Endodermal cell (in vitro differentiated cells): ENCODE data around the gene PLCB1. TPM values are rescaled to one million over a fixed set of nuclear protein-coding genes. Genes with fewer than 3 reads are reported as not detected.
A peak's percentile ranks its signal among the peaks of the same experiment; 100 is the strongest.

Experiments
- DNase-seq: peaks from one replicate; pipeline ENCODE4 v3.0.0-alpha.2; 2017
- H3K27ac ChIP-seq: 2 replicates; pipeline ENCODE4 v1.5.1; 2013; ENCODE audit warnings: mild to moderate bottlenecking, low read depth, low read length, moderate library complexity
- H3K27me3 ChIP-seq: 2 replicates; pipeline ENCODE4 v1.6.1; 2013; ENCODE audit warnings: mild to moderate bottlenecking, low read length, moderate library complexity; ENCODE audit not compliant: insufficient read depth, control insufficient read depth, poor library complexity, severe bottlenecking
- H3K36me3 ChIP-seq: 2 replicates; pipeline ENCODE4 v1.7.0; 2013; ENCODE audit warnings: mild to moderate bottlenecking, low read length, moderate library complexity; ENCODE audit not compliant: control insufficient read depth, insufficient read depth
- H3K4me1 ChIP-seq: one replicate; pipeline ENCODE4 v1.7.0; 2013; ENCODE audit warnings: low read length; ENCODE audit not compliant: control insufficient read depth, insufficient read depth
- H3K4me3 ChIP-seq: 2 replicates; pipeline ENCODE4 v1.5.1; 2013; ENCODE audit warnings: mild to moderate bottlenecking, low read length, moderate library complexity
- H3K9ac ChIP-seq: 2 replicates; pipeline ENCODE4 v1.6.1; 2013; ENCODE audit warnings: mild to moderate bottlenecking, low read length, moderate library complexity; ENCODE audit not compliant: poor library complexity, severe bottlenecking; ENCODE audit errors: extremely low read depth
- H3K9me3 ChIP-seq: 2 replicates; pipeline ENCODE4 v1.6.1; 2013; ENCODE audit warnings: mild to moderate bottlenecking, low read length, moderate library complexity; ENCODE audit not compliant: control insufficient read depth
- H3K27ac Mint-ChIP-seq: 2 replicates; pipeline ENCODE4 v1.8.0; 2020; ENCODE audit warnings: mixed read lengths
- H3K27me3 Mint-ChIP-seq: 2 replicates; pipeline ENCODE4 v1.8.0; 2021; ENCODE audit warnings: mild to moderate bottlenecking, mixed read lengths; ENCODE audit not compliant: insufficient read depth
- H3K36me3 Mint-ChIP-seq: 2 replicates; pipeline ENCODE4 v1.8.0; 2020; ENCODE audit warnings: low read depth, mixed read lengths
- H3K4me1 Mint-ChIP-seq: 2 replicates; pipeline ENCODE4 v1.8.0; 2020; ENCODE audit warnings: mixed read lengths
- H3K4me3 Mint-ChIP-seq: 2 replicates; pipeline ENCODE4 v1.8.0; 2020; ENCODE audit warnings: mild to moderate bottlenecking, moderate library complexity, mixed read lengths
- H3K9me3 Mint-ChIP-seq: 2 replicates; pipeline ENCODE4 v1.8.0; 2020; ENCODE audit warnings: mild to moderate bottlenecking, mixed read lengths
- CTCF ChIP-seq: fragments of 200-600 bp; sonication (generic); conservative IDR thresholded peaks from 2 replicates; pipeline ENCODE4 v1.5.0; 2021; ENCODE audit warnings: antibody characterized with exemption, mild to moderate bottlenecking
- WGBS, 2 experiments: methylation state at CpG; one replicate each; pipeline versions ENCODE4 v1.1.5 to v1.1.7; 2013; ENCODE audit warnings: missing lambda C conversion rate in 2 of 2, mixed read lengths in 1 of 2; ENCODE audit not compliant: insufficient coverage in 1 of 2, insufficient read length in 1 of 2; 5-methylcytosine and 5-hydroxymethylcytosine counted together
- total RNA-seq, 2 donors: library from RNA; stranded (reverse); fragmentation: NEBNext Ultra II Directional in 1 of 2; extraction: Animal tissue kit (Norgen Biotek cat#: 25700) in 1 of 2; gene quantifications; 2 replicates in 1 of 2; 3 replicates in 1 of 2; pipeline ENCODE4 v1.2.1, GENCODE V29; 2021

The PLCB1 gene
- total RNA-seq, 2 donors from 2014 or later = 15.3 to 16.5 TPM

GRCh38 chr20:8196096-8196495, 64.0 kb downstream of the PLCB1 start:
- H3K9me3 Mint-ChIP-seq = peaks cover 33% of the 10 kb centered on the region
- peaks cover 5% of the 10 kb centered on the region for H3K36me3 Mint-ChIP-seq
- peak; percentile 53 for DNase-seq
- H3K4me3 Mint-ChIP-seq = no peak overlapping the region
- WGBS, 2 experiments = 82% methylated on average over 1 of the region's 1 CpG; no CpG with 5 or more reads in 1 of the 2 experiments
- TF ChIP-seq CTCF = no peak
- no peaks in the 10 kb centered on the region for H3K27me3 ChIP-seq
- no peaks in the 10 kb centered on the region for H3K4me1 ChIP-seq
- H3K36me3 ChIP-seq = no peaks in the 10 kb centered on the region
- H3K4me1 Mint-ChIP-seq = no peaks in the 10 kb centered on the region
- no peak overlapping the region for H3K27ac Mint-ChIP-seq
- H3K27me3 Mint-ChIP-seq = no peaks in the 10 kb centered on the region
- H3K4me3 ChIP-seq = no peak overlapping the region
- H3K9me3 ChIP-seq = peaks cover 25% of the 10 kb centered on the region
- H3K9ac ChIP-seq = no peak overlapping the region
- H3K27ac ChIP-seq = no peak overlapping the region

GRCh38 chr20:8200220-8200619, 68.2 kb downstream of the PLCB1 start:
- no peaks in the 10 kb centered on the region for H3K27me3 Mint-ChIP-seq
- no peak overlapping the region for H3K4me3 Mint-ChIP-seq
- Histone ChIP-seq H3K36me3 (no peaks in the 10 kb centered on the region), H3K9me3 (peaks cover 10% of the 10 kb centered on the region), H3K4me1 (no peaks in the 10 kb centered on the region), H3K4me3 (no peak overlapping the region), H3K27me3 (no peaks in the 10 kb centered on the region), H3K27ac (no peak overlapping the region), H3K9ac (no peak overlapping the region)
- no peaks in the 10 kb centered on the region for H3K4me1 Mint-ChIP-seq
- TF ChIP-seq CTCF = no peak
- peaks cover 22% of the 10 kb centered on the region for H3K9me3 Mint-ChIP-seq
- no peak for DNase-seq
- H3K27ac Mint-ChIP-seq = no peak overlapping the region
- H3K36me3 Mint-ChIP-seq = peaks cover 5% of the 10 kb centered on the region

- Histone ChIP-seq H3K27me3 (no peaks in the 10 kb centered on the region), H3K9me3 (no peaks in the 10 kb centered on the region), H3K36me3 (no peaks in the 10 kb centered on the region), H3K4me3 (no peak overlapping the region), H3K9ac (no peak overlapping the region), H3K27ac (no peak overlapping the region), H3K4me1 (no peaks in the 10 kb centered on the region)
- Mint-ChIP-seq H3K4me3 (no peak overlapping the region), H3K36me3 (no peaks in the 10 kb centered on the region), H3K9me3 (no peaks in the 10 kb centered on the region), H3K27ac (no peak overlapping the region), H3K27me3 (no peaks in the 10 kb centered on the region), H3K4me1 (no peaks in the 10 kb centered on the region)
- DNase-seq = no peak
- WGBS, 2 experiments = 75 to 93% methylated on average over 1 of the region's 1 CpG
- no peak for TF ChIP-seq CTCF
These were observed 71.3 kb downstream of the PLCB1 start for GRCh38 chr20:8203366-8203765.
